CD4-positive, CD25-positive, alpha-beta regulatory T cell (primary cell): ENCODE measurements around the gene SORD. TPM values are rescaled to one million over a fixed set of nuclear protein-coding genes. Genes with fewer than 3 reads are reported as not detected.
"Not testable (repeated sequence)": the region's sequence is repeated elsewhere in the genome, so short reads cannot be mapped to it uniquely, and the experiment has no call there.

ENCODE experiments used
- ATAC-seq, 2 donors: fragments of 150-1000 bp; cut with Tn5 transposase; one replicate each; pipeline ENCODE4 v1.10.0; 2021; ENCODE audit warnings: low read depth in 2 of 2, moderate number of reproducible peaks in 2 of 2, moderate library complexity in 1 of 2
- DNase-seq, 3 donors: peaks; one replicate each; pipeline versions ENCODE4 v3.0.0 to v3.0.0-alpha.2; 2012 to 2022; ENCODE audit warnings: mixed read lengths in 1 of 3
- H3K27ac ChIP-seq: one replicate; pipeline ENCODE4 v1.7.0; 2013; ENCODE audit warnings: mild to moderate bottlenecking, low read length; ENCODE audit not compliant: insufficient read depth, poor library complexity, severe bottlenecking
- H3K27me3 ChIP-seq: one replicate; pipeline ENCODE4 v1.7.0; 2013; ENCODE audit warnings: low read length; ENCODE audit not compliant: control insufficient read depth, insufficient read depth
- H3K36me3 ChIP-seq: one replicate; pipeline ENCODE4 v1.7.0; 2013; ENCODE audit warnings: mild to moderate bottlenecking, low read length, moderate library complexity; ENCODE audit not compliant: control insufficient read depth, insufficient read depth
- H3K4me1 ChIP-seq: 2 replicates; pipeline ENCODE4 v1.7.0; 2013; ENCODE audit warnings: mild to moderate bottlenecking, low read length; ENCODE audit not compliant: insufficient read depth, control insufficient read depth, poor library complexity, severe bottlenecking
- H3K4me3 ChIP-seq: one replicate; pipeline ENCODE4 v1.7.0; 2013; ENCODE audit warnings: low read depth, mild to moderate bottlenecking, low read length, moderate library complexity
- H3K9me3 ChIP-seq, 2 experiments: 1 replicate in 1 of 2; 2 replicates in 1 of 2; pipeline ENCODE4 v1.7.0; 2013; ENCODE audit warnings: low read length in 2 of 2, mild to moderate bottlenecking in 1 of 2, moderate library complexity in 1 of 2; ENCODE audit not compliant: control insufficient read depth in 2 of 2
- H3K27ac Mint-ChIP-seq, 3 donors: one replicate each; pipeline ENCODE4 v1.8.0; 2020 to 2022; ENCODE audit warnings: mild to moderate bottlenecking in 3 of 3, mixed read lengths in 3 of 3, moderate library complexity in 2 of 3
- H3K27me3 Mint-ChIP-seq: one replicate; pipeline ENCODE4 v1.8.0; 2022; ENCODE audit warnings: mild to moderate bottlenecking, mixed read lengths
- H3K36me3 Mint-ChIP-seq: one replicate; pipeline ENCODE4 v1.8.0; 2020; ENCODE audit warnings: mixed read lengths
- H3K4me1 Mint-ChIP-seq, 4 donors: one replicate each; pipeline ENCODE4 v1.8.0; 2020 to 2022; ENCODE audit warnings: mixed read lengths in 4 of 4, mild to moderate bottlenecking in 1 of 4
- H3K4me3 Mint-ChIP-seq, 4 donors: one replicate each; pipeline ENCODE4 v1.8.0; 2020 to 2022; ENCODE audit warnings: mild to moderate bottlenecking in 4 of 4, mixed read lengths in 4 of 4, moderate library complexity in 3 of 4
- H3K9me3 Mint-ChIP-seq, 7 donors: one replicate each; pipeline ENCODE4 v1.8.0; 2020 to 2022; ENCODE audit warnings: mixed read lengths in 7 of 7, mild to moderate bottlenecking in 3 of 7, moderate library complexity in 2 of 7
- polyA plus RNA-seq, 4 donors: library from polyadenylated mRNA; unstranded; fragments of 300-500 nt; fragmentation: Illumina TruSeq; gene quantifications; one replicate each; pipeline ENCODE4 v1.2.3, GENCODE V29; 2021
- total RNA-seq: library from RNA; stranded (reverse); gene quantifications from one replicate; pipeline ENCODE4 v1.2.3, GENCODE V29; 2022

The SORD gene
- total and polyA plus RNA-seq, 5 donors from 2014 or later = 3.4 to 11.4 (median 5.3) TPM

- not testable (repeated sequence) for H3K9me3 ChIP-seq, H3K4me1 Mint-ChIP-seq
Measured at GRCh38 chr15:45073602-45074001, 50.6 kb downstream of the SORD start.

GRCh38 chr15:45075440-45076320, 52.7 kb downstream of the SORD start:
- H3K4me3 Mint-ChIP-seq = not testable (repeated sequence)

More at GRCh38 chr15:45073602-45074001, 50.6 kb downstream of the SORD start:
- H3K9me3 Mint-ChIP-seq, ATAC-seq, H3K4me3 Mint-ChIP-seq, H3K36me3 ChIP-seq, H3K4me1 ChIP-seq, DNase-seq, H3K27ac ChIP-seq, H3K27me3 ChIP-seq, H3K27ac Mint-ChIP-seq, H3K36me3 Mint-ChIP-seq, H3K4me3 ChIP-seq, H3K27me3 Mint-ChIP-seq: not testable (repeated sequence)

DNA sequence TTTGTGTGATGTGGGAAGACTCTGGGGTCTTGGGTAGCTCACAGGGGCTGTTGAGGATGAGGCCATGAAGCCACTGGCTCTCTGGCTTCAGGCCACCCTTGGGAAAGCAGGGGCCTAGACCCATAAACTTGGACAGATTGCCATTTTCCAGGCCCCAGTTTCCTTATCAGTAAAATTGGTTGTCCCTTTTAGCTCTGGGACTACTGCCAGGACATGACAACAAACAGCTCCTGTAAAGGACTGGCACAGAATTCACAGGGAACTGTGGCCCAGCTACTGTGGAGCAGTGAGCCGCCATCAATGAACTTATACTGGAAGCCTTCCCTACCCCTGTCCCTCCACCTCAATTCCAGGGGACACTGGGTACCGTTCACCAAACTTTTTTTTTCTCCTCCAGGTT, 54.4 kb downstream of the SORD start:
- not testable (repeated sequence) for H3K4me1 Mint-ChIP-seq, H3K9me3 ChIP-seq, H3K27me3 ChIP-seq, H3K36me3 ChIP-seq, H3K4me3 Mint-ChIP-seq, H3K4me1 ChIP-seq, H3K36me3 Mint-ChIP-seq, ATAC-seq, H3K27ac Mint-ChIP-seq, H3K9me3 Mint-ChIP-seq, H3K4me3 ChIP-seq, DNase-seq, H3K27ac ChIP-seq, H3K27me3 Mint-ChIP-seq

More at GRCh38 chr15:45075440-45076320, 52.7 kb downstream of the SORD start:
- not testable (repeated sequence) for H3K36me3 ChIP-seq, H3K4me3 ChIP-seq, H3K4me1 ChIP-seq, H3K27me3 Mint-ChIP-seq, H3K9me3 Mint-ChIP-seq, H3K9me3 ChIP-seq, H3K27me3 ChIP-seq, H3K4me1 Mint-ChIP-seq, DNase-seq, H3K36me3 Mint-ChIP-seq, ATAC-seq, H3K27ac ChIP-seq, H3K27ac Mint-ChIP-seq

DNA sequence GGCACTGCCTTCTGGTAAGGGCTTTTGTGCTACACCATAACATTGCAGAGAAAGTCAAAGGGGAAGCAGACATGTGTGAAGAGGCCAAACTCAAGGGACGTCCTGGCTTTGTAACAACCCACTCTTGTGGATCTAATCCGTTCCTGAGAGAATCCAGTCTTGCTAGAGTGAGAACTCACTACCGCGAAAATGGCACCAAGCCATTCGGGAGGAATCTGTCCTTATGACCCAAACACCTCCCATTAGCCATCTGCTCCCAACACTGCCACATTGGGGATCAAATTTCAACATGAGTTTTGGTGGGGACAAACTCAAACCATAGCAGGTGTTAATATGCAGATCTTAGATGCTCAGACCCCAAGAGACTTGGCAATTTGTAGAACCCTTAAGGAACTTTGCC, 56.2 kb downstream of the SORD start:
- H3K27ac ChIP-seq, H3K4me3 ChIP-seq, H3K4me3 Mint-ChIP-seq, H3K27me3 Mint-ChIP-seq, H3K4me1 ChIP-seq, H3K36me3 Mint-ChIP-seq, DNase-seq, H3K9me3 ChIP-seq, H3K4me1 Mint-ChIP-seq, ATAC-seq, H3K27me3 ChIP-seq, H3K9me3 Mint-ChIP-seq, H3K27ac Mint-ChIP-seq, H3K36me3 ChIP-seq: not testable (repeated sequence)

DNA sequence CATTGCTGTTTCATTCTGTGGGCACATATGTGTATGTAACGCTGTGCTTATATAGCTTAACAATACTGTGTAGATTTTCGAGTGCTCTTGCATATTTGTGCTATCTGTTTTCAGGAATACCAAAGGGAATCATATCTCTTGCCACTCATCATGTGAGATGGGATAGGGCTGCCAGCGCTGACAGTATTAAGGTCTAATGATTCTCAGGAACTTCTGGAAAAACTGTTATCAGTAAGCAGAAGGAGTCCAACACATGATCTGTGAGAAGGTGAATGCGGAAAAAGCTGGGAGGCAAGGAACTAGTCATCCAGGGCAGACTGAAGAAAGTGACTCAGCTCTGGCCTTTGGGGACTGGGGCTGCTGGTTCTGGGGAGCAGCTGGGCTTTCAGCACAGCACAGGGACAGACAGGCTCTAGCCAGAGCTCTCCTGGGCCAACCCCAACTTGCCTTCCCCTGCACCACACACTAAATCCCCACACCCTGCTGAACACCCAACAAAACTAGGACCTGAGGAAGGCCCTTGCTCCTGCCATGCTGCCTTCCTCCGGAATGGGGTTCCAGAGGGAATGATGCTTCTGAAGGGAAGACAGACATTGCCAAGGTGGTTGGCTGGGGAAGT, 56.7 kb downstream of the SORD start:
- not testable (repeated sequence) for H3K4me1 ChIP-seq, H3K27ac Mint-ChIP-seq, H3K27ac ChIP-seq, ATAC-seq, H3K9me3 Mint-ChIP-seq, H3K36me3 Mint-ChIP-seq, H3K4me1 Mint-ChIP-seq, H3K4me3 Mint-ChIP-seq, H3K4me3 ChIP-seq, DNase-seq, H3K27me3 ChIP-seq, H3K36me3 ChIP-seq, H3K9me3 ChIP-seq
- H3K27me3 Mint-ChIP-seq = peaks cover 10% of the 10 kb centered on the region

DNA sequence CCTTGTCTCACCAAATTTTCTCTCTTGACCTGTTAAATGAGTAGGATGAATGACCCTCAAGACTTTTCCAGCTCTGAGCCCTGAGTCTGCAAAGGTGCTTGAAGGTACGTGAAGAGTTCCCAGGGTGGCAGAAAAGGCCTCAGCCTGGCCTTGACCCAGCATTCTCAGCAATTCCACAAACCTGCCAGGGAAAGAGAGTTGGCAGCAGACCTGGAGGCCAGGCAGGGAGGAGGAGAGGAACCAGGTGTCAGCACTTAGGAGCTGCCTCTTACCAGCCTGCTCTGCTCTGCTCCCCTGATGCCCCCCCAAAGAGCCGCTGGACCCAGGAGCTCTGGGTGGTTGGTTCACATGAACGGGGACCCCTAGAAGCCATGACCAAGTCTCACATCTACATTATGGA, 57.6 kb downstream of the SORD start:
- not testable (repeated sequence) for H3K4me1 Mint-ChIP-seq, H3K4me3 Mint-ChIP-seq, H3K9me3 ChIP-seq, H3K27ac Mint-ChIP-seq, H3K9me3 Mint-ChIP-seq, H3K36me3 ChIP-seq, H3K27ac ChIP-seq, H3K4me1 ChIP-seq, ATAC-seq, DNase-seq, H3K4me3 ChIP-seq, H3K36me3 Mint-ChIP-seq, H3K27me3 ChIP-seq
- H3K27me3 Mint-ChIP-seq = peaks cover 18% of the 10 kb centered on the region

DNA sequence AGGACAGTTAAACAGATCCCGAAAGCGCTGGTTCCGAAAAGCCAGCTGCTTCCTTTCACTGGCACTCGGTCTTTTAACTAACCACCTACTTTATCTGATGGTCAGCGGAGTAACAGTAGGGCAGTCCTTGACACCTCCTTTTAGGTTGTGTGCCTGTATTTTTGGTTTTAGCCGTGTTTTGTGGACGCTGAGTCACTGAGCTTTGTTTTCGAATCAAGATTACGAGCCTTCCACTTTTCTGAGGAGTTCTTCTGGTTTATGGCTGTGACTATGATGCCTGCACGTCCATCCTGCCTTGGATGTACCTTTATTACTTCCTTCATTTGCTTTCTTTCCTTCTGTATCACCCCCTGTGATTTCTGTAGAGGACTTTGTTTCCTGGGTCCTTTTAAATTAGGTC, 59.4 kb downstream of the SORD start:
- not testable (repeated sequence) for H3K36me3 ChIP-seq, H3K27ac Mint-ChIP-seq, H3K4me1 ChIP-seq, H3K9me3 ChIP-seq, H3K27ac ChIP-seq, H3K4me3 ChIP-seq, DNase-seq, H3K4me1 Mint-ChIP-seq, H3K27me3 ChIP-seq, ATAC-seq, H3K4me3 Mint-ChIP-seq, H3K36me3 Mint-ChIP-seq, H3K9me3 Mint-ChIP-seq
- H3K27me3 Mint-ChIP-seq = peaks cover 25% of the 10 kb centered on the region

GRCh38 chr15:45083223-45083622, 60.2 kb downstream of the SORD start:
- Mint-ChIP-seq H3K4me1 (no peaks in the 10 kb centered on the region), H3K36me3 (no peaks in the 10 kb centered on the region), H3K27ac (no peak overlapping the region), H3K27me3 (peaks cover 32% of the 10 kb centered on the region), H3K9me3 (no peaks in the 10 kb centered on the region), H3K4me3 (no peak overlapping the region)
- no peak overlapping the region for H3K27ac ChIP-seq
- ATAC-seq (no peak), DNase-seq (no peak)
- H3K27me3 ChIP-seq = peaks cover 7% of the 10 kb centered on the region
- H3K4me1 ChIP-seq = no peaks in the 10 kb centered on the region
- H3K36me3 ChIP-seq = no peaks in the 10 kb centered on the region
- no peaks in the 10 kb centered on the region for H3K9me3 ChIP-seq
- H3K4me3 ChIP-seq = no peak overlapping the region
